Measurements from ENCODE around the gene DOC2B.

DNA sequence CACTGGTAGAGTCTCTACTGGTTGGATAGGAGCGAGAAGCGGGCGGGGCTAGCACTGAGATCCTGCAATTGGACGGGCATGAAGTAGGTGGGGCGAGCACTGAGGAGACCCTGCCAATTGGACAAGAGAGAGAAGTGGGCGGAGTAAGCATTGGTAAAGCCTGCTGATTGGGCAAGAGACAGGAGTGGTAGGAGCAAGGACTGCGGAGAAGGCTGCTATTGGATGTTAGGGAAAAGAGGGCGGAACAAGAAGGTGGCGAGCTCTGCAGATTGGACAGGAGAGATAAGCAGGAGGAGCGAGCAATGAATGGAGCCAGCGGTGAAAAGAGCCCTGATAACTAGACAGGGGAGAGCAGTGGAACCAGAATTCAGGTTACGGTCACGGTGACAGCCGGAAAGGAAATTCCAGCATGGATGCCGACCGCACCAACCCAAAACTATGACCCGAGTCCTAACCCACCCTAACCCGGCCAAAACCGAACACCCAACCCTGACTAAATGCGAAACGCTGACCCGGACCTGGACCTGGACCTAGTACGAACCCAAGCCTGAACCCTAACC, 39.3 kb downstream of the DOC2B start:
- TF ChIP-seq POLR2AphosphoS5 (IDR thresholded peaks at IDR 0.05; ENCODE audit: low read depth, low read length) (no peak), CTCF (IDR thresholded peaks at IDR 0.05) (no peak)
- TF ChIP-seq, protein P1, sequence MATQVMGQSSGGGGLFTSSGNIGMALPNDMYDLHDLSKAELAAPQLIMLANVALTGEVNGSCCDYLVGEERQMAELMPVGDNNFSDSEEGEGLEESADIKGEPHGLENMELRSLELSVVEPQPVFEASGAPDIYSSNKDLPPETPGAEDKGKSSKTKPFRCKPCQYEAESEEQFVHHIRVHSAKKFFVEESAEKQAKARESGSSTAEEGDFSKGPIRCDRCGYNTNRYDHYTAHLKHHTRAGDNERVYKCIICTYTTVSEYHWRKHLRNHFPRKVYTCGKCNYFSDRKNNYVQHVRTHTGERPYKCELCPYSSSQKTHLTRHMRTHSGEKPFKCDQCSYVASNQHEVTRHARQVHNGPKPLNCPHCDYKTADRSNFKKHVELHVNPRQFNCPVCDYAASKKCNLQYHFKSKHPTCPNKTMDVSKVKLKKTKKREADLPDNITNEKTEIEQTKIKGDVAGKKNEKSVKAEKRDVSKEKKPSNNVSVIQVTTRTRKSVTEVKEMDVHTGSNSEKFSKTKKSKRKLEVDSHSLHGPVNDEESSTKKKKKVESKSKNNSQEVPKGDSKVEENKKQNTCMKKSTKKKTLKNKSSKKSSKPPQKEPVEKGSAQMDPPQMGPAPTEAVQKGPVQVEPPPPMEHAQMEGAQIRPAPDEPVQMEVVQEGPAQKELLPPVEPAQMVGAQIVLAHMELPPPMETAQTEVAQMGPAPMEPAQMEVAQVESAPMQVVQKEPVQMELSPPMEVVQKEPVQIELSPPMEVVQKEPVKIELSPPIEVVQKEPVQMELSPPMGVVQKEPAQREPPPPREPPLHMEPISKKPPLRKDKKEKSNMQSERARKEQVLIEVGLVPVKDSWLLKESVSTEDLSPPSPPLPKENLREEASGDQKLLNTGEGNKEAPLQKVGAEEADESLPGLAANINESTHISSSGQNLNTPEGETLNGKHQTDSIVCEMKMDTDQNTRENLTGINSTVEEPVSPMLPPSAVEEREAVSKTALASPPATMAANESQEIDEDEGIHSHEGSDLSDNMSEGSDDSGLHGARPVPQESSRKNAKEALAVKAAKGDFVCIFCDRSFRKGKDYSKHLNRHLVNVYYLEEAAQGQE (IDR thresholded peaks at IDR 0.05; ENCODE audit: insufficient read depth in 1 of 2, low read depth in 2 of 2, low read length in 1 of 2) = no peak
